Measurements from ENCODE around the gene TM6SF1. TPM values are rescaled to one million over a fixed set of nuclear protein-coding genes. Genes with fewer than 3 reads are reported as not detected.
A peak's percentile ranks its signal among the peaks of the same experiment; 100 is the strongest.
"Not testable (repeated sequence)": the region's sequence is repeated elsewhere in the genome, so short reads cannot be mapped to it uniquely, and the experiment has no call there.

The TM6SF1 gene
- total and polyA plus RNA-seq, 9 of the 15 experiments (the other 6 are each of a cell fraction or from before 2014, with no cell fraction given): 1.0 to 5.6 (median 3.5) TPM

GRCh38 chr15:83091965-83092308, 15.5 kb upstream of the TM6SF1 start:
- TF ChIP-seq, protein P1, sequence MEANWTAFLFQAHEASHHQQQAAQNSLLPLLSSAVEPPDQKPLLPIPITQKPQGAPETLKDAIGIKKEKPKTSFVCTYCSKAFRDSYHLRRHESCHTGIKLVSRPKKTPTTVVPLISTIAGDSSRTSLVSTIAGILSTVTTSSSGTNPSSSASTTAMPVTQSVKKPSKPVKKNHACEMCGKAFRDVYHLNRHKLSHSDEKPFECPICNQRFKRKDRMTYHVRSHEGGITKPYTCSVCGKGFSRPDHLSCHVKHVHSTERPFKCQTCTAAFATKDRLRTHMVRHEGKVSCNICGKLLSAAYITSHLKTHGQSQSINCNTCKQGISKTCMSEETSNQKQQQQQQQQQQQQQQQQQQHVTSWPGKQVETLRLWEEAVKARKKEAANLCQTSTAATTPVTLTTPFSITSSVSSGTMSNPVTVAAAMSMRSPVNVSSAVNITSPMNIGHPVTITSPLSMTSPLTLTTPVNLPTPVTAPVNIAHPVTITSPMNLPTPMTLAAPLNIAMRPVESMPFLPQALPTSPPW (CRISPR knock-in tag; IDR thresholded peaks at IDR 0.05): peak; percentile 27; the same call in 1 of the 2 replicates
- peak; percentile 87 for TF ChIP-seq ZNF384 (IDR thresholded peaks at IDR 0.05; ENCODE audit: low read depth, low read length)
- TF ChIP-seq PHB2 (IDR thresholded peaks at IDR 0.05; ENCODE audit: low read depth): 0 out of 2 replicates have a peak, but pooled peaks have one; percentile 54
- H3K9me1 ChIP-seq (ENCODE audit: control insufficient read depth, insufficient read depth, low read length); H3K27me3 ChIP-seq (ENCODE audit: control insufficient read depth in 2 of 2, insufficient read depth in 2 of 2, low read length in 2 of 2); H3K79me2 ChIP-seq (ENCODE audit: control insufficient read depth, insufficient read depth, low read length); in situ Hi-C loops (cut with MboI); H4K20me1 ChIP-seq (replicated peaks; ENCODE audit: control insufficient read depth, insufficient read depth, low read length); H3K4me3 ChIP-seq; H3K36me3 ChIP-seq (ENCODE audit: control insufficient read depth, insufficient read depth, low read length); H3K9me3 ChIP-seq (replicated peaks; ENCODE audit: control insufficient read depth, insufficient read depth, low read depth, low read length); CTCF ChIA-PET (ENCODE audit: low intra/inter-chr PET ratio); FAIRE-seq: not testable (repeated sequence)
- Histone ChIP-seq H3K9ac (ENCODE audit: insufficient read depth in 1 of 2, low read depth in 2 of 2, low read length in 2 of 2) (peak overlapping the region in 1 of 2 experiments; percentile 53; a peak in 2 of 4 replicates), H2AFZ (ENCODE audit: low read depth, low read length) (peak overlapping the region; percentile 63), H3K27ac (ENCODE audit: extremely low read depth, low read depth, low read length) (peak overlapping the region; percentile 87), H3K4me2 (ENCODE audit: insufficient read depth, low read length) (peak overlapping the region; percentile 70), H3K4me1 (replicated peaks in 1 of 2; ENCODE audit: control insufficient read depth in 2 of 2, insufficient read depth in 2 of 2, low read length in 2 of 2) (peaks cover 6 to 23% of the 10 kb centered on the region in 2 experiments; a peak in 4 of 5 replicates)
- POLR2A ChIA-PET: interaction anchor here (1.0 to 2.7 kb wide), 5 partner anchors 9 to 27 kb away, joined by 4 to 8 read pairs (median 5); partner anchors contain the start of gene TM6SF1
- WGBS (ENCODE audit: insufficient coverage, low coverage, missing lambda C conversion rate): 7% methylated on average over 2 of the region's 3 CpGs
- intact Hi-C loops (cut with micrococcal nuclease): loop anchor here (2.0 kb wide), 2 partner anchors 17 to 27 kb away; no protein-coding TSS in a partner anchor
- DNase-seq (ENCODE audit: extremely low read depth in 1 of 4, low spot score in 3 of 4) (peak in 2 of 4 experiments; percentile 29 to 48), ATAC-seq (peak; percentile 53)
- TSS peak; percentile 40 for BruUV-seq (replicated peaks)

Data from K562 (cell line).